NCI-H345 treated with DMSO at 0.1 percent for 48 hours (cell line): ENCODE measurements around the gene PTGS2.
"Not testable (repeated sequence)": the region's sequence is repeated elsewhere in the genome, so short reads cannot be mapped to it uniquely, and the experiment has no call there.

Experiments used
- DNase-seq: peaks from one replicate; lab custom pipeline; 2025; ENCODE audit not compliant: unreplicated experiment; lab: John Stamatoyannopoulos, UW

Gene PTGS2

DNA sequence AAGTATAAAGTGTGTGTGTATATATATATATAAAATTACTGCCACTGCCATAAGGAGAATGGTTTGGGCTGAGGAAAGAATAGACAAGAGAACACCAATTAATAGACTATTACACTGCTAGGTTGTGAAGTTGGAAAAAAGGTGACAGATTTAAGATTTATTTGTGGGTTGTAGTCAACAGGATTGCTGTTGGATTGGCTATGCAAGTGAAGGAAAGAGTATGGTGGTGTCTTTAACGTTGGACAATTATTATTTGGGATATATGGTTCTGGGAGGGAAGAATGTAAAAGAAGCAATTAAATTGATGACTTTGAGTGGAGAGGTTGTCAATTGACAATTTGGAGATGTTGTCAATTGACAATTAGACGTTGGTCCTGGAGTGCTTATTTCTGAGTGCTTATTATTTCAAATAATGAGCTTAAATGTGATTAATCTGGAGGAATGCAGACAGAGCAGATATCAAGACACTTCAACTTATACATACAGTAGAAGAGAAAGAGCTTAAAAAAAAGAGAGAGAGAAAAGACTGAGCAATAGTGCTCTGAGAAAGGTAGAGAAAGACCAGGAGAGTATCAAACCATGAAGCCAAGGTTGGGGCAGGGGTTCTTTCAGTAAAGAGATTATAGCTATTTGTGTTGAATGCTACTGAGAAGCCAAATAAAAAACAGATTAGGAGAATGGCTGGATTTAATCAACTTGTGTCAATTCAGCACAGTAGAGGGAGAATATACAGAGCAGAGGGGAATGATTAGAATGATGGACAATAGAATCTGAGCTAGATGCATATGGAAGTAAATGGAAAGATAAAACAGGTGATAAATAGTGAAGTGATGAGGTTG, 9.7 kb downstream of the PTGS2 start:
- DNase-seq: no peak

DNA sequence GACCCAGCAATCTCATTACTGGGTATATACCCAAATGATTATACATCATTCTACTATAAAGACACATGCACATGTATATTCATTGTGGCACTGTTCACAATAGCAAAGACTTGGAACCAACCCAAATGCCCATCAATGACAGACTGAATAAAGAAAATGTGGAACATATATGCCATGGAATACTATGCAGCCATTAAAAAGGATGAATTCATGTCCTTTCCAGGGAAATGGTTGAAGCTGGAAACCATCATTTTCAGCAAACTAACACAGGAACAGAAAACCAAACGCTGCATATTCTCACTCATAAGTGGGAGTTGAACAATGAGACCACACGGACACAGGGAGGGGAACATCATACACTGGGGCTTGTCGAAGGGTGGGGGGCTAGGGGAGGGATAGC, 10.4 kb downstream of the PTGS2 start:
- DNase-seq: not testable (repeated sequence)

DNA sequence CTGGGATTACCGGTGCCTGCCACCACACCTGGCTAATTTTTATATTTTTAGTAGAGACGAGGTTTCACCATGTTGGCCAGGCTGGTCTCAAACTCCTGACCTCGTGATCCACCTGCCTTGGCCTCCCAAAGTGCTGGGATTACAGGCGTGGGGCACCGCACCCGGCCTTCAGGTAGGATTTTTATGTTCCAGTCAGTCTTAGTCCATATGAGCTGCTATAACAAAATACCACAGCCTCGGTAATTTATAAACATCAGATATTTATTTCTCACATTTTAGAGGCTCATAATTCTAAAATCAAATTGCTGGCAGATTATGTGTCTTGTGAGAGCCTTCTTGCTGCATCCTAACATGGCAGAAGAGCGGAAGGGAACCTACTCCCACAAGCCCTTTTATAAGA, 16.0 kb downstream of the PTGS2 start:
- DNase-seq: not testable (repeated sequence)

DNA sequence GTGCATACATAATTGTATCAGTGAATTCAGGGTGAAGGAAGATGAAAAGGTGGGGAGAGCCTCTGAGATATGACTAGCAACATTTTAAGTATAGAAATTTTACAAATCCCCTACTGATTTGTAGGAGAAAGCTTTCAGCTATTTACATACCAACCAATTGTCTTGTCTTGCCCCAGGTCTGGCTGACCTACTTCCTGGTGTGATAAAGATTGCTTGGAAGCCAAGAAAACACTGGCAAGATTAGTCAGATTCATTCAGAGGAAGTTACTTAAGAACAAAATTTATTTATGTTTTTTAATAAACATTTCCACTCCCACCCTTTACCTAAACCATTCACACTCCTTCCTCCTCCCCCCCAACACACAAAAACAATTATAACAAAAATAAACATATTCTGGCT, 17.5 kb downstream of the PTGS2 start:
- DNase-seq: no peak

DNA sequence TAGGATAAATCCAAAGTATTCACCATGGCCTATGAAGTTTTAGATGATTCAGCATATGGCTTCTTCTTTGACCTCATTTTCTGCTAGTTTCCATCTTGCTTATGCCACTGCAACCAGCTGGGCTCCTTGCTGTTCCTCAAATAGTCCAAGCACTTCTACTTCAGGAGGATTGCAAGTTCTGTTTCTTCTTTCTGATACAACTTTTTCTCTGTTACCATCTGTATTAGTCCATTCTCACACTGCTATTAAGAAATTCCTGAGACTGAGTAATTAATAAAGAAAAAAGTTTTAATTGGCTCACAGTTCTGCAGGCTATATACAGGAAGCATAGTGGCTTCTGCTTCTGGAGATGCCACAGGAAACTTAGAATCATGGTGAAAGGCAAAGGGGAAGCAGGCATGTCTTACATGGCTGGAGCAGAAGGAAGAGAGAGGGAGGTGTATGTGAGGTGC, 20.3 kb downstream of the PTGS2 start:
- DNase-seq: no peak

DNA sequence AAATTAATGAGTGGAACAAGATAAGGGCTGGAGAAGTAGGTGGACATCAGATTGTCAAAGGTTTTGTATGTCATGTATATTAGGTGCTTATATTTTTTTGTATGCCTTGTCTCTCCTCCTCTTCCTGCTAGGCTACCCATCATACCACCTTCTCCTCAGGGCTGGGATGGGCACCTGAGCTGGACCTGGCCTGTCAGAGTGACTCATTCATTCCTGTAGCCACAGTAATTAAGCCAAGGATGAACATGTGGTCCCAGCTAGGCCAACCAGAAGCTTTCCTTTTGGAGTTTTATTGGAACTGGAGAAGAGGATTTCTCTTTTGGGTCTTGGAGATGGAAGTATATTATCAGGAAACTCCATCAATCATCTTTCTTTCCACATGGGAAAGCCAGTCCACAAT, 21.2 kb downstream of the PTGS2 start:
- no peak for DNase-seq

DNA sequence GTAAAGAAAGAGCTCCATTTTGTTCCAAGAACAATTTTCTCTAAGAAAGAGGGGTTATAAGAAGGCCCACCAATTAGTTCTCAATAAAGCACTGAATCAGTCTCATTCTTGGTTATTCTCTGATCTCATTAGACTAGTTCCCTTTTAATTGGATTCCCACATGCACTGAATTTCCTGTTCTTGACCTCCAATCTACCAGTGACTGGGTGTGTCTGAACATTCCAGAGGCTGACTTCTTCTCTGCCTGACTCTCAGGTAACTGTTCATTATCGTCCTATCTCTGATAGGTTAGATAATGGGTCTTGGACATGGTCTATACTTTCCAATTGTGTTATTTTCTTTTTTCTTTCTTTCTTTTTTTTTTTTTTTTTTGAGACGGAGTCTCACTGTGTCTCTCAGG, 22.7 kb downstream of the PTGS2 start:
- DNase-seq: no peak

DNA sequence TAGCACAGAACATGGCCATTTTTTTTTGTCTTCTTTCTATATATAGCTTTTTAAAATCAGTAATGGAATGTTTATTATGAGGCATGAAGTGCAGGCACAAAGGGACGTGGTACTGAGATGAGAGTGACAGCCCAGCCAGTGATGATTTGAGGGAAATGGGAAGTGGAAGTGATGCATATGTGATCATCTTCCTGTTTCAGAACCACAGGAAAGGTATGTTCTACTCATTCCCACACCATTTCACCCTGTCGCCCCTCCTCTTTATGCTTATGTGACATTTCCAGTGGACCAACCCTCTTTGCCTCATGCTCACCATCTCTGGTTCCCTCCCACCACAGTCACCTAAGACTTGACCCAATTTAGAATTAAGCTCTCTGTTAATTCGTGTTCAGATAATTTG, 24.3 kb downstream of the PTGS2 start:
- DNase-seq: no peak

DNA sequence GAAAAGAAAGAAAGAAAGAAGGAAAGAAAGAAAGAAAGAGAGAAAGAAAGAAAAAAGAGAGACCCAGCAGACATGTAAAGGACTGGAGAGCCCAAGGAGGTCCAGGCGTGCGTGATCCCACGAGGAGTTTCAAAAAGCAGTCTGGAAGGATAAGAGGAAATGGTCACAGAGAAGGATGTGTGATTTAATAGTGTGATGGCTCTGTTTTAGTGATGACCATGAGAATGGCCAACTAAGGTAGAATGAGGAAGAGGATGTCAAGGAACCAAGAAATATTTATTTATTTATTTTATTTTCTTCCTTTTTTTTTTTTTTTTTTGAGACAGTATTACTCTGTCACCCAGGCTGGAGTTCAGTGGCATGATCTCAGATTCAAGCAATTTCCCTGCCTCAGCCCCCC, 25.5 kb downstream of the PTGS2 start:
- no peak for DNase-seq

DNA sequence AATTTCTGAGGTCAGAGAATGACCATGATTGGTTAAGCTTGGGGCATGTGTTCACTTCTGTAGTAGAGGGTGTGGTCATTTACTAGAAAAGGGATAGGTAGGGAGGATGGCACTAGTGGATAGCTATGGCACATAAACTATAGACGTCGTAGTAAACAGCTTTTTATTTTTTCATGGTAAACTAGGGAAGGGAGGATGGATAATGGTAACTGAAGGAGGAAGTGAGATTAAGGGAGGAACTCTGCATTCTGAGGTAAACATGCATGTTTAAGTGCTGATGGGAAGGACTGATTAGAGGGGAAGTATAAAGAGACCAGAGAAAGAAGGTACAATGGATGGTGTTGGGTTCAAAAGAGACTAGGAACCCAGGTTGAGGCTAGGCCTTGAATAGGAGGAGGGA, 26.9 kb downstream of the PTGS2 start:
- no peak for DNase-seq

DNA sequence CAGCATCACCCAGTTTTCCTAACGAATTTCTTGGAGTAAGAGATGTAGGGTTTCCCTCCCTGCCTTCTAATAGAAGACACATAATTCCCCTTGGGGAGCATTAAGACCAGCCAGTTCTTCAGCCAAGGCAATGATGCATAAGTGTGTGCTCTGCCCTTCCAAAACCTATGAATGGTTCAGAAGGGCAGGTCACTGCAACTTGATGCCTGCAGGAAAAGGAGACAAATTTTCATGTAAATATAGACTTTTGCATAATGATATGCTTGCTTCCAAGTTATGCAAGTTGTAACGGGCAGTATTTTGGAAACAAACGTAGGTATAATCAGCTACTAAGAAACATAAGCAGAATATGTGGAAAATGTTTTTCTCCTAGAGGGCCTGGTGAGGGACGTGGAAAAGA, 31.6 kb downstream of the PTGS2 start:
- no peak for DNase-seq

DNA sequence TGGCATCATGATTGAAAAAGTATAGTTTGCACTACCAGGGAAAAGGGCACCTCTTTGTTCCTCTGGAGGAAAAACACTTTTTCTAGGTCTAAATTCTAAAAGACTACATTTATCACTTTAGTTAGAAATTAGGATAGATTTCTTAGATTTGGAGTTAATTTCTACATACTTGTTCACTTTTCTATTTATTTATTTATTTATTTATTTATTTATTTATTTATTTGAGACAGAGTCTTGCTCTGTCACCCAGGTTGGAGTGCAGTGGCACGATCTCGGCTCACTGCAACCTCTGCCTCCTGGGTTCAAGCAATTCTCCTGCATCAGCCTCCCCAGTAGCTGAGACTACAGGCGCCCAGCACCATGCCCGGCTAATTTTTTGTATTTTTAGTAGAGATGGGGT, 32.2 kb downstream of the PTGS2 start:
- not testable (repeated sequence) for DNase-seq

DNA sequence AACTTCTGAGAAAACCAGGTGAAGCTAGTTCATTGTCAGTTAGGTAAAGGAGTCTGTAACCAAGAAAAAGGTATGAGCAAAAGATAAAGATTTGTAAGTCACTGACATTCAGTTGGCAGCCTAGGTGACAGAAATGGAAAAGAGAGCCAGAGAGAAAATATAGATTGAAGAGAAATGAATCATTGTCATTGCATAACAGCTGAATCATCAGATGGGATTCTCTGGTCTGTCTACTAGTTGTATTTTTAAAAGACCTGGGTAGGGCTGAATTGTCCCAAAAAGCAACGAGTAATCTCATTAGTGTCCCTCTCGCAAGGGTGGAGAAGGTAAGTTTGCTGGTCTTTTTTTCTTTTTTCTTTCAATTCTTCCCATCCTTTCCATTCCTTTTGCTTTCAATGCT, 36.6 kb downstream of the PTGS2 start:
- DNase-seq: no peak

DNA sequence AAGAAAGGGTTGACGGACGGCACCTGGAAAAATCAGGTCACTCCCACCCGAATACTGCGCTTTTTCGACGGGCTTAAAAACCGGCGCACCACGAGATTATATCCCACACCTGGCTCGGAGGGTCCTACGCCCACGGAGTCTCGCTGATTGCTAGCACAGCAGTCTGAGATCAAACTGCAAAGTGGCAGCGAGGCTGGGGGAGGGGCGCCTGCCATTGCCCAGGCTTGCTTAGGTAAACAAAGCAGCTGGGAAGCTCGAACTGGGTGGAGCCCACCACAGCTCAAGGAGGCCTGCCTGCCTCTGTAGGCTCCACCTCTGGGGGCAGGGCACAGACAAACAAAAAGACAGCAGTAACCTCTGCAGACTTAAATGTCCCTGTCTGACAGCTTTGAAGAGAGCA, 42.7 kb downstream of the PTGS2 start:
- DNase-seq: not testable (repeated sequence)

DNA sequence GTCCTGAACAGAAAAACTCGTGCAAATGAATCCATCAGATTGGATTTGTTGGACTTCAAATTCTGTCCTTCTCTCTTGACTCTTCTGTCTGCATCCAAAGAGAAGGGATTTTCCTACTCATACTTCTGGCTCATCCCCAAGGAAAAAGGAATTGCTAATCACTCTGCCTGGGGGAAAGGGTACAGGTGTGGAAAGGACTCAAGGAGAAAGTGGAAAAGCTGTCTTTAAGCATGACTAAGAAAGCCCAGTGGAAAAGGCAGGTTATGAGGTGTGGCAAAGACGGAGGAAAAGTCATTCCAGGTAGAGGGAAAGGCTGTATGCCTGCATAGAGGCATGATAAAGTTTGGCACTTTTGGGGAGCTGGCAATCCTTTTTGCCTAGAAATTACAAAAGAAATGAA, 43.4 kb downstream of the PTGS2 start:
- no peak for DNase-seq

DNA sequence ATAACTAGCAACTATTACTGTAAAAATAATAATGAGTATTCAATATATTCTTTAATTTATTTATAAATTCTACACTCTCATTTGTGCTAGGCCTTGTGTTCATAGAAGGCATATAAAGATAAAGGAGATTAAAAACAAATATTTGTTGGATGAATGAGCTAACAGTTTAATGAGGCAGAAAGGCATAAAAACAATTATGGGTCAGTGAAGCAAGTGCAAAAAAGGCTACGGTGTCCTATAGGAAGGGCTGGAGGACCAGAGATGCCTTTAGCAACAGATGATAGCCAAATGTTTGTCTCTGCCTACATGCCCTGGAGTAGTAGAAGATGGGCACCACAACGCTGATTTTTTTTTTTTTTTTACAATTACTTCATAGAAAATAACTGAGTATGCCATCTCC, 45.7 kb downstream of the PTGS2 start:
- DNase-seq: no peak

DNA sequence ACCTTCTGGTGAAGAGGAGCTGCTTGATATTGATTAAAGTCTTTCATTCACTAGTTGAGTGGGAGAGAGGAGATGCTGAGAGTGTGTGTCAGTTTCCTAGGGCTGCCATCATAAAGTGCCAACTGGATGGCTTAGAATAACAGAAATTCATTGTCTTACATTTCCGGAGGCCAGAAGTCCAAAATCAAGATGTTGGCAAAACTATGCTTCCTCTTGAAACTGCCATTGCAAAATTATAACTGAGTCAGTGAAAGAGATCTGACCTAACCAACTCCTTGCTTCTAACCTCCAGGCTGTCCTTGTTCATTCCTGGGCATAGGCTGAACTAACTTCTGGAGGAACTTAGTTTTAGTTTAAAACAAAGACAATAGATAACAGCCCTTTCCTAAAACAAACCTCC, 47.1 kb downstream of the PTGS2 start:
- DNase-seq: no peak

DNA sequence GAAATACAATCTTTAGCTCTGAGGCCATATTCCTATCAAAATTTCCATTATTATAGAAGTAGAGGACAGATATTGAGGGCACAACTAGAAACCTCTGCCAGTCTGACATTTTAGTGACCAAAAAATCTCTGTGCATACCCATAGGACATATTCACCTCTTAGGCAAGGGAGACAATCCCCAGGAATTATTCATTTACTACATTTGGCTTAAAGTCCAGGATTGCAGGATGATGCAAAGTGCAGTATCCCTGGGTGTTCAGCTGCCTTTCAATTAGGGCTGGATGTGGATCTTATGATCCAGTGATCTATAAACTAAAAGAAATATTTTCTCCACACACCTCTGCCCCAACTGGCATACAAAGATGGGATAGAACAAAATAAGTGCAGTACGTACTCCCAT, 50.9 kb downstream of the PTGS2 start:
- DNase-seq: no peak

DNA sequence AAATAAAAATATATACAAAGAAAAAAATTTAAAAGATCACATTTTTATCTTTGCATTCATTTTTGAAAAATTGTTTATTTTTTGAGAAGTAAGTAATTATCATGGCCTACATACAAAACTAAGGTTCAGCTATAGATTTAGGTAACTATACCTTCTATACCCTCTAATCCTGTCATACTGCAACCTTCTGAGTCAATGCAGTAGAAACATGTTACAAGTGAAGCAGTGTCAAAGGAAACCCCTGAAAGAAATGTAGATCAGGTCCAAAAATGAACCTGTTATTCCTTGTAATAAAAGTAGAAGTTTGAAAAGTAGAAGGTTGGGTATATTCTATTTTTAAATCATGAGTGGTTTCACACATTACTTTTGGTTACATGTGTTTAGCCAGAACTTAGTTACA, 51.3 kb downstream of the PTGS2 start:
- no peak for DNase-seq

DNA sequence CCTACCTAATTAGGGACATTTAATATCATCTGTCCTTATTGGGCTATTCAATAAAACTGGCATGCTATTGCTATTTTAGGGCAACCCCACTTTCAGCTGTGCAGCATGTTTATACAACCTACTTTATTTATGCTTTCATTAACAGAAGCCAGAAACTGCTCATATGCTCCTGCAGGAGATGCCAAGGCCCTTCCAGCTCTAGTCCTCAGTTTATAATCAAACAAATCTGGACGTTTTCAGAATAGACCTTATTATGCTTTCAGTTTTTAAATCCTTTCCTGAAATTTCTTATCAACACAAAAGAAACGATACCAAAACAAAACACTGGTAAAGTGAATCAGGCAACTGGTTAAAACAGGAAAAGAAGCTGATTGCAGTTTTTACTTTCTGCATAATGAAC, 53.2 kb downstream of the PTGS2 start:
- DNase-seq: no peak

DNA sequence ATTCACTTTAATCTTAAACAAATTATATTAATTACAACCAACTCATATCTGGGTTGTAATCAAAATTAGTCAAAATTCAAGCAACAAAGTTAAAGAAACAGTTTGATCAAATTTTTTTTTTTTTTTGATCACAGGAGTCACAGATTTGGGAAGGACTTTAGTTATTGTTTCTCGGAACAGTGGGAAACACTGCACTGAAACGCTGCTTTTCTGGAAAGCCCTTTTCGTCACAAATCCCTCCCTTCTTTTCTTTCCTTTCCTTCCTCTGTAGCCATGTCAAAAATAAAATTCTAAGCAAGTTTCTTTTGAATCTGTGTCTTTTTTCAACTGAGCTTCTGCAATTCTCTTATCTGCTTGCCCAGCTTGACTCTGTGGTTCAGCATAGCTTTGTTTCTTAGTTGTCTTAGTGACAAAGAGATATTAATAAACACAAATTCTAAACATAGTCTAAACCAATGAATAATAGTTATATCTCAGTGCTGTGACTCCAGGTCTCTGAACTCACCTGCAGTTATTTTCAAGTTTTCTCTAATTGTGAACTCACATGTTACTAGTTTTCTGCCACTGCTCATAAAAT, 53.8 kb downstream of the PTGS2 start:
- DNase-seq: no peak

DNA sequence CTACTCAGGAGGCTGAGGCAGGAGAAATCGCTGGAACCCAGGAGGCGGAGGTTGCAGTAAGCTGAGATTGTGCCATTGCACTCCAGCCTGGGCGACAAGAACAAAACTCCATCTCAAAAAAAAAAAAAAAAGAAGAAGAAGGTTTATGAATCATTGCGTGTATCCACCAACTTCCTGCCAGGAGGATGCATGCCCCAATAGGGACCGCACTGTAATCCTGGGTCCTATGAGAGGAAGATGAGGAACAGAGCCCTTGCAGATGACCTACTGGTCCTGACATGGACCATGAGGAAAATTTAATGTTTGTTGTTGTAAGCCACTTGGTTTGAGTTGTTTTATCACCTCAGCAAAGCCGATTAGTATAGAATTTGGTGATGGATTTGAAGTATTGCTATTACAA, 56.7 kb downstream of the PTGS2 start:
- no peak for DNase-seq
